Activated CD4-positive, alpha-beta T cell treated with anti-CD3 and anti-CD28 coated beads for 4 hours (primary cell): ENCODE data around the gene NR2F1.
A peak's percentile ranks its signal among the peaks of the same experiment; 100 is the strongest.

Experiments
- DNase-seq, 2 donors: peaks; one replicate each; pipeline ENCODE4 v3.0.0-alpha.2; 2020

Gene NR2F1

GRCh38 chr5:93604644-93605515 is 21.9 kb downstream of the NR2F1 start:
- DNase-seq = no peak

- no peak for DNase-seq
Measured at GRCh38 chr5:93606382-93606752, 23.3 kb downstream of the NR2F1 start.

GRCh38 chr5:93607367-93608258 is 24.6 kb downstream of the NR2F1 start:
- DNase-seq = peak in 1 of 2 donors; percentile 30

GRCh38 chr5:93608855-93609254 is 25.8 kb downstream of the NR2F1 start:
- DNase-seq = no peak

- no peak for DNase-seq
Measured at GRCh38 chr5:93609762-93610161, 26.7 kb downstream of the NR2F1 start.

GRCh38 chr5:93610581-93611272 is 27.7 kb downstream of the NR2F1 start:
- DNase-seq = no peak

GRCh38 chr5:93611273-93611975 is 28.4 kb downstream of the NR2F1 start:
- DNase-seq = no peak

- DNase-seq = no peak
Measured at GRCh38 chr5:93611976-93612854, 29.2 kb downstream of the NR2F1 start.

- no peak for DNase-seq
Measured at GRCh38 chr5:93612855-93613243, 29.8 kb downstream of the NR2F1 start.

- no peak for DNase-seq
Measured at GRCh38 chr5:93616538-93617174, 33.6 kb downstream of the NR2F1 start.

- peak; percentile 31 to 34 for DNase-seq
Measured at GRCh38 chr5:93620487-93621326, 37.7 kb downstream of the NR2F1 start.

GRCh38 chr5:93621327-93621798 is 38.3 kb downstream of the NR2F1 start:
- DNase-seq = no peak

- DNase-seq = peak in 1 of 2 donors; percentile 5
Measured at GRCh38 chr5:93622240-93622885, 39.3 kb downstream of the NR2F1 start.

GRCh38 chr5:93623153-93623552 is 40.1 kb downstream of the NR2F1 start:
- no peak for DNase-seq

- DNase-seq = no peak
Measured at GRCh38 chr5:93626801-93627200, 43.8 kb downstream of the NR2F1 start.

GRCh38 chr5:93632327-93632726 is 49.3 kb downstream of the NR2F1 start:
- no peak for DNase-seq

GRCh38 chr5:93635991-93636390 is 53.0 kb downstream of the NR2F1 start:
- DNase-seq = no peak

GRCh38 chr5:93636837-93637236 is 53.8 kb downstream of the NR2F1 start:
- DNase-seq = no peak

- DNase-seq = no peak
Measured at GRCh38 chr5:93637697-93638096, 54.7 kb downstream of the NR2F1 start.
